Left hindlimb (tissue), 1 donor: ENCODE results near the gene NLGN3.

ENCODE experiments used
- DNase-seq: peaks from one replicate; pipeline ENCODE4 v3.0.0-alpha.2; 2018

The NLGN3 gene

DNA sequence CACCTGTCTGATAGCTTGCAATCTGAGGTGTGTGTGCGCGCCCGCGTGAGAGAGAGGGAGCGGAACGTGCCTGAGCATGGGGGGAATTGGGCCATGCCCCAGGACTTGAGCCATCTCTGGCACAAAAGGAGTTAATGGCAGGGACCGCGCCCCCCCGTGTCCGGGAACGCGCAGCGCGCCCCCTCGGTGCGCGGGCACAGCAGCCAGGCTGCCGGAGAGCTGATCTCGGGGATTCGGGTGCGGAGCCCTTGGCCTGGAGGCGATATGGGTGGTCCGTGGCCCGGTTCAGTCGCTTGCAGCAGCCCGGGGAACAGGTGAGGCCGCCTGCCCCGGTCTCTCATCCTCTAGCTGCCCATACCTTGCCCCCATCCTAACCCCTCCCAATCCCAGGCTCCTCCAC lies at the start of gene NLGN3:
Gene NLGN3 (plus strand): TSS at position 191 of the 400 bp plus-strand sequence. CDS start 2,909 bp downstream, outside the sequence.
- DNase-seq, result peak; percentile 39

DNA sequence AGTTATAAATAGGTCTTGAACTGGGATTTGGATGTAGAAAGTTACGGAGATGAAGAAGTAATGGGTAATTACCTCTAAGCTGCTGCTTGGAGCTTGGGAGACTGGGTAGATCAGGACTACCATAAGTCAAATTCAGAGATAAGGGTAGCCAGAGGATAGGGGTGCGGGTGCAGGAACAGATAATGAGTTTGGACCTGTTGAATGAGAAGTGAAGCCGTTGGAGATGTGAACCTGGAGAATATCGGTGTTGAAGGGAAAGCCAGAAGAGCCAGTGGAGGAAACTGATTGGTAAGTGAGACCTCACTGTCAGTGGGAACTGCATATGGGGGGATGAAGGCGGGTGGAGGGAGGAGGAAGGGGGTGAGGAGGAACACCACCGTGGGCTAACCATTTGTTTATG lies 49.6 kb upstream of the NLGN3 start:
- no peak for DNase-seq

GRCh38 chrX:71095555-71095980 lies 49.1 kb upstream of the NLGN3 start, which contains the start of gene FOXO4:
Gene FOXO4, plus strand, starts transcription at chrX:71095851. Its CDS starts 678 bp downstream, at chrX:71096529.
- DNase-seq, result peak; percentile 92

- DNase-seq, result no peak
Observed at GRCh38 chrX:71095981-71096759, 48.5 kb upstream of the NLGN3 start.

GRCh38 chrX:71096760-71097032 lies 47.9 kb upstream of the NLGN3 start:
- no peak for DNase-seq

DNA sequence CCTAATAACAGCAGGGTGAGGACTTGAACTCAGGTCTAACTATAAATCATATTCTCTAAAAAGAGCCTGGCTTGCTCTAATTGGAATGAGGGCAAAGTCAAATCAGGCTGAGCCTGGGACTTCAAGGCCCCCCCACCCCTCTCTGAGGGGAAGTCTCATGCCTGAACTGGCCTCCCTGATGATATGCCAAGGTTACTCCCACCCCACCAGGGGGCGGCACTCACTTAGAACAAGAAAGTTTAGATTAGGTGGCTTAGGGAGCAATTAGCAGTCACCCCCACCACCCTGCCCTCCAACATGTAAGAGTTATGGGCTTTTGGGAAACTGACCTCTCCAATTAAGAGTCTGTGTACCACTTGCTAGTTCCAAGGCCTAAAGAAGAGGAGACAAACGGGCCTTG lies 46.3 kb upstream of the NLGN3 start:
- peak; percentile 37 for DNase-seq

- DNase-seq, result no peak
Observed at GRCh38 chrX:71098951-71099506, 45.6 kb upstream of the NLGN3 start.

DNA sequence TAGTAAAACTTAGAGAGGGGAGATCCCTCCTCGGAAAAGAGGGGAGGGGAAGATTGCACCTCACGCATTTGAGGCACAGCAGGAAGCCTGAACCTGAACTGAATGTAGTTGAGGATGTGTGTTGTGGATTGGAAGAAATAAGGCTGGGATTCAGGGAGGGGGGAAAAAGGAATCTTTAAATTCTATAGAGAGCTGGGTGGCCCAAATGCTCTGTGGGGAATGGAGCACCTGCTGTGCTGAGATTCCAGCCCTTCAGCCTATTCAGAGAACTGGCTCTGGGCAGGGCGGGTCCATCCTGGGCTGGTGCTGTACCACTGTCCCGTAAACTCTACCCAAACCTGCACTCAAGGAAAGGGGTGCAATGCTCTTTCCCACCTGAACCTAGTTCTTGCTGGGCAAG lies 44.9 kb upstream of the NLGN3 start:
- no peak for DNase-seq

DNA sequence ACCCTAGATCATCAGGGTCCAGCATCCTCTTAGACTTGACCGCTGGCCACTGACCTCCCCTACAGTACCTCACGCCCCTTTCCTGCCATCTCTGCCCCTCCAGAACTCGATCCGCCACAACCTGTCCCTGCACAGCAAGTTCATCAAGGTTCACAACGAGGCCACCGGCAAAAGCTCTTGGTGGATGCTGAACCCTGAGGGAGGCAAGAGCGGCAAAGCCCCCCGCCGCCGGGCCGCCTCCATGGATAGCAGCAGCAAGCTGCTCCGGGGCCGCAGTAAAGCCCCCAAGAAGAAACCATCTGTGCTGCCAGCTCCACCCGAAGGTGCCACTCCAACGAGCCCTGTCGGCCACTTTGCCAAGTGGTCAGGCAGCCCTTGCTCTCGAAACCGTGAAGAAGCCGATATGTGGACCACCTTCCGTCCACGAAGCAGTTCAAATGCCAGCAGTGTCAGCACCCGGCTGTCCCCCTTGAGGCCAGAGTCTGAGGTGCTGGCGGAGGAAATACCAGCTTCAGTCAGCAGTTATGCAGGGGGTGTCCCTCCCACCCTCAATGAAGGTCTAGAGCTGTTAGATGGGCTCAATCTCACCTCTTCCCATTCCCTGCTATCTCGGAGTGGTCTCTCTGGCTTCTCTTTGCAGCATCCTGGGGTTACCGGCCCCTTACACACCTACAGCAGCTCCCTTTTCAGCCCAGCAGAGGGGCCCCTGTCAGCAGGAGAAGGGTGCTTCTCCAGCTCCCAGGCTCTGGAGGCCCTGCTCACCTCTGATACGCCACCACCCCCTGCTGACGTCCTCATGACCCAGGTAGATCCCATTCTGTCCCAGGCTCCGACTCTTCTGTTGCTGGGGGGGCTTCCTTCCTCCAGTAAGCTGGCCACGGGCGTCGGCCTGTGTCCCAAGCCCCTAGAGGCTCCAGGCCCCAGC lies 43.8 kb upstream of the NLGN3 start:
- no peak for DNase-seq

- DNase-seq, result no peak
Observed at GRCh38 chrX:71102292-71102691, 42.3 kb upstream of the NLGN3 start.

DNA sequence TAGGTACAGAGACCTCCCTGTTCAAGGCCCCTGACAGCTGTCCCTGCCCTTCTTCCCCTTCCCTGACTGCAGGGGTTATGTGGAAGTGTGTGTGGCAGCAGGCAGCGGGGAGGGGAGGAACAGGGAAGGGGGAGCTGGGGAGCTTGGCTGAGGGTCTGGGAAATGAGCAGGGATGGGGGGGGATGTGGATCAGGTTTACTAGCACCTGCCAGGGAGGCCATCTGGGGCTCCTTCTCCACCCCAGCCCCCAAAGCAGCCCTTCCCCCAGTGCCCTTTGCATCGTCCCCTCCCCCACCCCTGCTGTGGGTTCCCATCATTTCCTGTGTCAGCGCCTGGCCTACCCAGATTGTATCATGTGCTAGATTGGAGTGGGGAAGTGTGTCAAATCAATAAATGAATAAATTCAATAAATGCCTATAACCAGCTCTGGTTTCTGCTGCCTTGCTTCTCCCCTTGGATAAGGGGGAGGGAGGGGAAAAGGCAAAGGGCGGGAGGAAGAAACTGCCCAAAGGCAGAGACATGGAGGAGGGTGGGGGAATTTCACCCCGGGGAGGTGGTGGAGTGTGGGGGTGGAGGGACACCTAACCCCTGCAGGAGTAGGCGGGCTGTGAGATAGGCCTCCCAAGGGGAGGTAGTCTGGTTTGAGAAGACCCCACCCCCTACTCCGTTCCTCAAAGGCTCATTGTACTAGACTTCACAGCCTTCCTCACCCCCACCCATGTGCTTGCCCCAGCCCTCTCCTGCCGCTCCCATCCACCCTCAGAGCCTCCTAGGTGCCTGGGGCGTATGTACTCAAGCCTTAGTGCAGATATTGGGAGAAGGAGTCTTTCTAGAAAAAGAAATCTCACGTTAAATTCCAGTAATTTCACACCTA lies 41.3 kb upstream of the NLGN3 start:
- peak; percentile 61 for DNase-seq

DNA sequence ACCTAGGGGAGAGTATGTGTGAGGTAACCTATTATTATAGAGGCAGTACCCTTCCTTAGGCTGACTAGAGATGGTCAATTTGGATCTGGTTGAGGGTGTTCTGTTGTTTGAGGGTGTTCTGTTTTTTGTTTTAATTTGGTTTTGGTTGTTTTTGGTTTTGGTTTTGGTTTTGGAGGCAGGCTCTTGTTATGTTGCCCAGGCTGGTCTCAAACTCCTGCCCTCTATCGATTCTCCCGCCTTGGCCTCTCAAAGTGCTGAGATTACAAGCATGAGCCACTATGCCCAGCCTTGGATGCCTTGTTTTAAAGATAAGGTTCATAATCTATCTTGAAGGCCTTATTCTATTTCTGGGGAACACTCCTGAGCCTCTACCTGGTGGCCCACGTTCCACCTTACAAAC lies 39.0 kb upstream of the NLGN3 start:
- no peak for DNase-seq

- no peak for DNase-seq
Observed at GRCh38 chrX:71106427-71106826, 38.2 kb upstream of the NLGN3 start, which contains the start of gene CXorf65. Gene CXorf65, minus strand, starts transcription at chrX:71106740. Its CDS starts 184 bp downstream, at chrX:71106556.

GRCh38 chrX:71107245-71107644 lies 37.4 kb upstream of the NLGN3 start:
- DNase-seq, result no peak

- DNase-seq, result no peak
Observed at GRCh38 chrX:71107762-71108360, 36.8 kb upstream of the NLGN3 start.

DNA sequence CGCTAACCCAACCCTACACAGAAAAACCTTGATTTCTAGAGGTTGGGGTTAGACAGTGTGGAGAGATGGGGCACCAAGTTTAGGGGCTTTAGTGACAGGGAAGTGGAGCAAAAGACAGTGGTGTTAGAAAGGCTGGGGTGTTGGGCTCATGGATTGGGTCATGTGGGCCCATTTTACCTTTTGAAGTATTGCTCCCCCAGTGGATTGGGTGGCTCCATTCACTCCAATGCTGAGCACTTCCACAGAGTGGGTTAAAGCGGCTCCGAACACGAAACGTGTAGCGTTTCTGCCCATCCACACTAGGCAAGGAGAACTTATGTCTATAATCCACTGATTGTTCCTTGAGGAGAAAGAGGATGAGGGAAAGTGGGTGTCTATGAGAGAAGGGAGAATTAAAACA lies 35.6 kb upstream of the NLGN3 start:
- no peak for DNase-seq

DNA sequence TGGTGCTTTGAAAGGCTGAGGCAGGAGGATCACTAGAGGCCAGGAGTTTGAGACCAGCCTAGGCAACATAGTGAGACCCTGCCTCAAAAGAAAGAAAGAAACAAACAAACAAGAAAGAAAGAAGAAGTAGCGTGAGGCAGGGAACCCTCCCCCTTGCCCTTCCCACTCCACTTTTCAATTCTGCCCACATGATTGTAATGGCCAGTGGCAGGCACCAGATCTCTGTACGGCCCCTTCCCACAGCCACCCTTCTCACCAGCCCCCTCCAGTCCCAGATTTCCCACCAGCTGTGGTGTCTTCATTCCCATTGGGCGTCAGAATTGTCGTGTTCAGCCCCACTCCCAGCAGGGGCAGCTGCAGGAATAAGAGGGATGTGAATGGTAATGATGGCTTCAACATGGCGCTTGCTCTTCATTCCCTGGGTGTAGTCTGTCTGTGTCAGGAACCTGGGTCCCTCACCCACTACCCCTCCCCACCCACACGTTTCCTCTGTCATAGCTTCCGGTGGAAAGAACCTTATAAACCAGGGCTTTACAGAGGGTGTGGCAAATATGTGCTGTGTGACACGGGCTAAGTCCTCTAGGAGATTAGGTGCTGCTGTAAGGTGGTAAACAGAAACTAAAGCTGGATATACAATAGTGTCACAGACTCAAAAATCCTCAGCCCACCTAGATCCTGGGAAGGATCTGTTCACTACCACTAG lies 33.3 kb upstream of the NLGN3 start, which contains the start of gene IL2RG:
Gene IL2RG (minus strand): TSS at position 437 of the 703 bp plus-strand sequence. CDS start 38 bp downstream, at position 399.
- DNase-seq, result no peak

GRCh38 chrX:71111921-71112431 lies 32.7 kb upstream of the NLGN3 start:
- DNase-seq, result no peak

- no peak for DNase-seq
Observed at GRCh38 chrX:71117358-71117757, 27.3 kb upstream of the NLGN3 start.

DNA sequence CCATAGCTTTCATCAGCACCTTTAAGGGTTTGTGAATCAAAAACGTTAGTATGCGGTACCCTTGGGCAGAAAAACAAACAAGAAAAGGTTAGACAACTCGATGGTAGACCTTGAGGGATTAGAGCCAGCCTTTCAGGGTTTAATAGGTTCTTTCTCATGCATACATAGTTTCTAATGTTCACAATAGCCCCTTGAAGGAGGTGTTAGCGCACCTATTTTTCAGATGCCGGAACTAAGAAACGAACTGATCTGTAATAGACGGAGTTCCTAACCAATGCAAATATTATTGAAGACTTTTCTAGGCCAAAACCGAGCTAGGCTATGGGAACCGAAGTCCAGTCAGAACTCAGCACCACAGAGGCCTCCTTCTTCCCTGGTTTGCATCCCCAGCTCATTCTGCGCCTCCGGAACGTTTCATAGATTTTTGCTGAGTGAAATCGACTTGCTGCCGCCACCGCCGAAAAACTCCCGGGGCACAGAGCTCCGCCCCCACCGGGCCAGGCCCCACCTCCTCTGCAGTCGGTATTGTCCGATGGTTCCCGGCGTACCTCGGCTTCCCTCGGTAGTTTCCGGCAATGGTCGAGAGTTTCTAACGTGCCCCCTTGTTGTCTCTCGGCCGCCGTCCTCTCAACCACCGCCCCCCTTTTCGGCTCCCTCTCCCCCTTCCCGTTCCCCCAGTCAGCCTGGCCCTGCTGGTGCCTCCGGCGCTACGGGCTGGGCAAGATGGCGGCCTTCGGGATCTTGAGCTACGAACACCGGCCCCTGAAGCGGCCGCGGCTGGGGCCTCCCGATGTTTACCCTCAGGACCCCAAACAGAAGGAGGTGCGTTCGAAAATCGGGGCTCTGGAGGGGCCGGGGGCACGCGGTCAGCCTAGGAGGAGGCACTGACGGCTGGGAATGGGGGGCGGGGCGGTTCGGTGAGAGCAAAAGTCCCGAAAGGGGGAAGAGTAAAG lies 26.3 kb upstream of the NLGN3 start, which contains the start of gene MED12:
Gene MED12 (plus strand): TSS at position 565 of the 953 bp plus-strand sequence. CDS start 159 bp downstream, at position 724.
- DNase-seq, result peak; percentile 91
